GM23338 (cell line): Measurements from ENCODE around the gene SNRPA. TPM values are rescaled to one million over a fixed set of nuclear protein-coding genes. Genes with fewer than 3 reads are reported as not detected.
A peak's percentile ranks its signal among the peaks of the same experiment; 100 is the strongest.

Experiments
- ATAC-seq: fragments of 200-7000 bp; cut with Tn5 transposase; 3 replicates; pipeline ENCODE4 v1.9.1; 2020
- DNase-seq: peaks from one replicate; pipeline ENCODE4 v3.0.0-alpha.2; 2015; ENCODE audit warnings: low spot score
- H2AFZ ChIP-seq: fragments of 200-600 bp; sonication (generic); 2 replicates; pipeline ENCODE4 v1.8.0; 2016; ENCODE audit warnings: antibody characterized with exemption, mild to moderate bottlenecking, moderate library complexity
- H3F3A ChIP-seq: fragments of 200-600 bp; sonication (generic); replicated peaks from 2 replicates; pipeline ENCODE4 v1.8.0; 2017; ENCODE audit warnings: antibody characterized with exemption, mixed run types, low read depth
- H3K27ac ChIP-seq: fragments of 200-600 bp; sonication (generic); 2 replicates; pipeline ENCODE4 v1.6.1; 2016; ENCODE audit warnings: low read depth
- H3K27me3 ChIP-seq: fragments of 200-600 bp; sonication (generic); 2 replicates; pipeline ENCODE4 v1.8.0; 2016; ENCODE audit warnings: mild to moderate bottlenecking, mixed run types, moderate library complexity; ENCODE audit not compliant: insufficient read depth
- H3K36me3 ChIP-seq: fragments of 200-600 bp; sonication (generic); 2 replicates; pipeline ENCODE4 v1.8.0; 2016; ENCODE audit warnings: mild to moderate bottlenecking; ENCODE audit not compliant: insufficient read depth
- H3K4me1 ChIP-seq: fragments of 200-600 bp; sonication (generic); 2 replicates; pipeline ENCODE4 v1.8.0; 2016; ENCODE audit warnings: mild to moderate bottlenecking, moderate library complexity; ENCODE audit not compliant: insufficient read depth
- H3K4me2 ChIP-seq: fragments of 200-600 bp; sonication (generic); 2 replicates; pipeline ENCODE4 v1.7.1; 2017; ENCODE audit warnings: mixed run types
- H3K4me3 ChIP-seq: fragments of 200-600 bp; sonication (generic); 2 replicates; pipeline ENCODE4 v1.6.1; 2016; ENCODE audit warnings: mixed run types
- H3K79me2 ChIP-seq: fragments of 200-600 bp; sonication (generic); replicated peaks from 2 replicates; pipeline ENCODE4 v1.8.0; 2017; ENCODE audit warnings: mild to moderate bottlenecking; ENCODE audit not compliant: insufficient read depth
- H3K9me2 ChIP-seq: fragments of 200-600 bp; sonication (generic); 2 replicates; pipeline ENCODE4 v1.8.0; 2017; ENCODE audit not compliant: insufficient read depth
- H4K20me1 ChIP-seq: fragments of 200-600 bp; sonication (generic); replicated peaks from 2 replicates; pipeline ENCODE4 v1.8.0; 2017; ENCODE audit warnings: mild to moderate bottlenecking; ENCODE audit not compliant: insufficient read depth
- H3K27ac Mint-ChIP-seq: 2 replicates; pipeline ENCODE4 v1.8.0; 2020; ENCODE audit warnings: inconsistent platforms, mild to moderate bottlenecking, moderate library complexity, mixed read lengths
- H3K27me3 Mint-ChIP-seq: 3 replicates; pipeline ENCODE4 v1.8.0; 2022; ENCODE audit warnings: low read depth, mild to moderate bottlenecking, moderate library complexity, mixed read lengths, inconsistent platforms; ENCODE audit not compliant: insufficient read depth, poor library complexity
- H3K36me3 Mint-ChIP-seq: 3 replicates; pipeline ENCODE4 v1.8.0; 2021; ENCODE audit warnings: low read depth, mild to moderate bottlenecking, inconsistent platforms, moderate library complexity, mixed read lengths
- H3K4me1 Mint-ChIP-seq: 3 replicates; pipeline ENCODE4 v1.8.0; 2020; ENCODE audit warnings: mild to moderate bottlenecking, inconsistent platforms, mixed read lengths
- H3K4me3 Mint-ChIP-seq: 3 replicates; pipeline ENCODE4 v1.8.0; 2021; ENCODE audit warnings: moderate library complexity, mild to moderate bottlenecking, inconsistent platforms, mixed read lengths
- H3K9me3 Mint-ChIP-seq: 3 replicates; pipeline ENCODE4 v1.8.0; 2020; ENCODE audit warnings: moderate library complexity, mild to moderate bottlenecking, inconsistent platforms, mixed read lengths
- CREB1 ChIP-seq: fragments of 250-450 bp; sonication (Bioruptor Pico); IDR thresholded peaks from 2 replicates; pipeline ENCODE4 v1.5.0; 2020; ENCODE audit warnings: low read depth, mild to moderate bottlenecking, moderate library complexity
- EZH2phosphoT487 ChIP-seq: fragments of 200-600 bp; sonication (generic); IDR thresholded peaks from one replicate; pipeline ENCODE4 v1.8.1; 2018; ENCODE audit warnings: antibody characterized with exemption; ENCODE audit not compliant: unreplicated experiment
- JUNB ChIP-seq: IDR thresholded peaks from one replicate; pipeline ENCODE4 v1.6.1; 2016; ENCODE audit warnings: antibody characterized with exemption; ENCODE audit not compliant: unreplicated experiment
- ZNF114 ChIP-seq: fragments of 250-450 bp; sonication (Bioruptor Pico); IDR thresholded peaks from 2 replicates; pipeline ENCODE4 v1.5.0; 2020; ENCODE audit warnings: mild to moderate bottlenecking, moderate library complexity
- ZNF331 ChIP-seq: fragments of 250-450 bp; sonication (Bioruptor Pico); IDR thresholded peaks from 2 replicates; pipeline ENCODE4 v1.5.0; 2020; ENCODE audit warnings: low read depth, mild to moderate bottlenecking, moderate library complexity
- polyA plus RNA-seq: library from polyadenylated mRNA; unstranded; fragments of >200 nt; fragmentation: Nextera tagmentation; extraction: Ambion mirVana; gene quantifications from 2 replicates; pipeline ENCODE4 v1.2.1, GENCODE V29; 2016
- total RNA-seq: library from RNA; depleted of rRNA; stranded (reverse); fragments of >200 nt; shearing (Covaris generic); gene quantifications from 2 replicates; pipeline ENCODE4 v1.2.3, GENCODE V29; 2014
- TF ChIP-seq, protein P1 (sequence below): IDR thresholded peaks from one replicate; pipeline ENCODE4 v1.6.1; 2018; ENCODE audit warnings: antibody characterized with exemption; ENCODE audit not compliant: unreplicated experiment
- TF ChIP-seq, protein P2 (sequence below): fragments of 250-450 bp; sonication (Bioruptor Pico); IDR thresholded peaks from 2 replicates; pipeline ENCODE4 v1.5.0; 2020; ENCODE audit warnings: mild to moderate bottlenecking, moderate library complexity
- TF ChIP-seq, protein P3 (sequence below), 2 experiments: fragments of 200-600 bp in 1 of 2; sonication (generic) in 1 of 2; conservative IDR thresholded peaks; 2 replicates each; pipeline versions ENCODE4 v1.5.1 to v1.6.1; 2016 to 2017; ENCODE audit warnings: antibody characterized with exemption in 2 of 2, low read depth in 2 of 2, mild to moderate bottlenecking in 2 of 2, moderate library complexity in 1 of 2
- TF ChIP-seq, protein P4 (sequence below): IDR thresholded peaks from 2 replicates; pipeline ENCODE4 v1.6.1; 2016; ENCODE audit warnings: antibody characterized with exemption

SNRPA gene
- total and polyA plus RNA-seq, 2 experiments from 2014 or later = 295 to 326 TPM

DNA sequence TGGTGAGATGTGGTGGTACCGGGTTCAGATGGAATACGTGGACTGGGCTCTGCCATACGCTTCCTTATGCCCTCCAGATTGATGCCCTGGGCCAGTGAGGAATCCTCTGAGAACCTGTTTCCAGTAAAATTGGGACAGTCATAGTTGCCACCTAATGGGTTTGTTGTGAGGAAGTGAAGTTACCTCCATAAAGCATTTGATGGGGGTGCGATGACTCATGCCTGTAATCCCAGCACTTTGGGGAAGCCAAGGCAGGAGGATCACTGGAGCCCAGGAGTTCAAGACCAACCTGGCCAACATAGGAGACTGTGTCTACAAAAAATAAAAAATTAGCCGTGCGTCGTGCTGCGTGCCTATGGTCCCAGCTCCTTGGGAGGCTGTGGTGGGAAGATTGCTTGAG, 4.8 kb downstream of the SNRPA start (continued):
- TF ChIP-seq, protein P1, sequence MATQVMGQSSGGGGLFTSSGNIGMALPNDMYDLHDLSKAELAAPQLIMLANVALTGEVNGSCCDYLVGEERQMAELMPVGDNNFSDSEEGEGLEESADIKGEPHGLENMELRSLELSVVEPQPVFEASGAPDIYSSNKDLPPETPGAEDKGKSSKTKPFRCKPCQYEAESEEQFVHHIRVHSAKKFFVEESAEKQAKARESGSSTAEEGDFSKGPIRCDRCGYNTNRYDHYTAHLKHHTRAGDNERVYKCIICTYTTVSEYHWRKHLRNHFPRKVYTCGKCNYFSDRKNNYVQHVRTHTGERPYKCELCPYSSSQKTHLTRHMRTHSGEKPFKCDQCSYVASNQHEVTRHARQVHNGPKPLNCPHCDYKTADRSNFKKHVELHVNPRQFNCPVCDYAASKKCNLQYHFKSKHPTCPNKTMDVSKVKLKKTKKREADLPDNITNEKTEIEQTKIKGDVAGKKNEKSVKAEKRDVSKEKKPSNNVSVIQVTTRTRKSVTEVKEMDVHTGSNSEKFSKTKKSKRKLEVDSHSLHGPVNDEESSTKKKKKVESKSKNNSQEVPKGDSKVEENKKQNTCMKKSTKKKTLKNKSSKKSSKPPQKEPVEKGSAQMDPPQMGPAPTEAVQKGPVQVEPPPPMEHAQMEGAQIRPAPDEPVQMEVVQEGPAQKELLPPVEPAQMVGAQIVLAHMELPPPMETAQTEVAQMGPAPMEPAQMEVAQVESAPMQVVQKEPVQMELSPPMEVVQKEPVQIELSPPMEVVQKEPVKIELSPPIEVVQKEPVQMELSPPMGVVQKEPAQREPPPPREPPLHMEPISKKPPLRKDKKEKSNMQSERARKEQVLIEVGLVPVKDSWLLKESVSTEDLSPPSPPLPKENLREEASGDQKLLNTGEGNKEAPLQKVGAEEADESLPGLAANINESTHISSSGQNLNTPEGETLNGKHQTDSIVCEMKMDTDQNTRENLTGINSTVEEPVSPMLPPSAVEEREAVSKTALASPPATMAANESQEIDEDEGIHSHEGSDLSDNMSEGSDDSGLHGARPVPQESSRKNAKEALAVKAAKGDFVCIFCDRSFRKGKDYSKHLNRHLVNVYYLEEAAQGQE = no peak

DNA sequence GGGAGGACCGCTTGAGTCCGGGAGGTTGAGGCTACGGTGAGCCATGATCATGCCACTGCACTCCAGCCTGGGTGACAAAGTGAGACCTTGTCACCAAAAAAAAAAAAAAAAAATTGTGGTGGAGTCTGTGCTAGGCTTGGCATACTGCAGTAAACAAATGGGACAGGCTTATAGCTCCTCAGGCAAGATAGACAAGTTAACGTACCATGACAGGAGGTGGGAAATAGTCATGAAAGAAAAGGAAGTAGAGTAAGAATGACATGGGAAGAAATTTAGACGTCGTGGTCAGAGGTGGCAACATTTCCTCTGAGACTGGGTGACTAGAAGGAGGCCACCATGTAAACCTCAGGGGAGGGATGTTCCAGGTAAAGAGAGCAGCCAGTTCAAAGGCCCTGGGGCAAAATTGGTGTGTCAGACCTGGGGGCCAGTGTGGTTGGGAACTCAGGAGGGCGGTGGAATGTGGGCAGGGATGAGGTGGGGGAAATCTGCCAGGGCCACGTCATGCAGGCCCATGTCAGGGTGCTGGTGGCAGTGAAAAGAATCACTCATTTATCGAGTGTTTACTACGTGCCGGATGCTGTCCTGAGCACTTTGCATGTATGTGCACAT, 5.6 kb downstream of the SNRPA start:
- no peak for ATAC-seq
- no peaks in the 10 kb centered on the region for H3K27me3 ChIP-seq
- TF ChIP-seq EZH2phosphoT487 = no peak
- TF ChIP-seq ZNF114 = no peak
- TF ChIP-seq, protein P2, sequence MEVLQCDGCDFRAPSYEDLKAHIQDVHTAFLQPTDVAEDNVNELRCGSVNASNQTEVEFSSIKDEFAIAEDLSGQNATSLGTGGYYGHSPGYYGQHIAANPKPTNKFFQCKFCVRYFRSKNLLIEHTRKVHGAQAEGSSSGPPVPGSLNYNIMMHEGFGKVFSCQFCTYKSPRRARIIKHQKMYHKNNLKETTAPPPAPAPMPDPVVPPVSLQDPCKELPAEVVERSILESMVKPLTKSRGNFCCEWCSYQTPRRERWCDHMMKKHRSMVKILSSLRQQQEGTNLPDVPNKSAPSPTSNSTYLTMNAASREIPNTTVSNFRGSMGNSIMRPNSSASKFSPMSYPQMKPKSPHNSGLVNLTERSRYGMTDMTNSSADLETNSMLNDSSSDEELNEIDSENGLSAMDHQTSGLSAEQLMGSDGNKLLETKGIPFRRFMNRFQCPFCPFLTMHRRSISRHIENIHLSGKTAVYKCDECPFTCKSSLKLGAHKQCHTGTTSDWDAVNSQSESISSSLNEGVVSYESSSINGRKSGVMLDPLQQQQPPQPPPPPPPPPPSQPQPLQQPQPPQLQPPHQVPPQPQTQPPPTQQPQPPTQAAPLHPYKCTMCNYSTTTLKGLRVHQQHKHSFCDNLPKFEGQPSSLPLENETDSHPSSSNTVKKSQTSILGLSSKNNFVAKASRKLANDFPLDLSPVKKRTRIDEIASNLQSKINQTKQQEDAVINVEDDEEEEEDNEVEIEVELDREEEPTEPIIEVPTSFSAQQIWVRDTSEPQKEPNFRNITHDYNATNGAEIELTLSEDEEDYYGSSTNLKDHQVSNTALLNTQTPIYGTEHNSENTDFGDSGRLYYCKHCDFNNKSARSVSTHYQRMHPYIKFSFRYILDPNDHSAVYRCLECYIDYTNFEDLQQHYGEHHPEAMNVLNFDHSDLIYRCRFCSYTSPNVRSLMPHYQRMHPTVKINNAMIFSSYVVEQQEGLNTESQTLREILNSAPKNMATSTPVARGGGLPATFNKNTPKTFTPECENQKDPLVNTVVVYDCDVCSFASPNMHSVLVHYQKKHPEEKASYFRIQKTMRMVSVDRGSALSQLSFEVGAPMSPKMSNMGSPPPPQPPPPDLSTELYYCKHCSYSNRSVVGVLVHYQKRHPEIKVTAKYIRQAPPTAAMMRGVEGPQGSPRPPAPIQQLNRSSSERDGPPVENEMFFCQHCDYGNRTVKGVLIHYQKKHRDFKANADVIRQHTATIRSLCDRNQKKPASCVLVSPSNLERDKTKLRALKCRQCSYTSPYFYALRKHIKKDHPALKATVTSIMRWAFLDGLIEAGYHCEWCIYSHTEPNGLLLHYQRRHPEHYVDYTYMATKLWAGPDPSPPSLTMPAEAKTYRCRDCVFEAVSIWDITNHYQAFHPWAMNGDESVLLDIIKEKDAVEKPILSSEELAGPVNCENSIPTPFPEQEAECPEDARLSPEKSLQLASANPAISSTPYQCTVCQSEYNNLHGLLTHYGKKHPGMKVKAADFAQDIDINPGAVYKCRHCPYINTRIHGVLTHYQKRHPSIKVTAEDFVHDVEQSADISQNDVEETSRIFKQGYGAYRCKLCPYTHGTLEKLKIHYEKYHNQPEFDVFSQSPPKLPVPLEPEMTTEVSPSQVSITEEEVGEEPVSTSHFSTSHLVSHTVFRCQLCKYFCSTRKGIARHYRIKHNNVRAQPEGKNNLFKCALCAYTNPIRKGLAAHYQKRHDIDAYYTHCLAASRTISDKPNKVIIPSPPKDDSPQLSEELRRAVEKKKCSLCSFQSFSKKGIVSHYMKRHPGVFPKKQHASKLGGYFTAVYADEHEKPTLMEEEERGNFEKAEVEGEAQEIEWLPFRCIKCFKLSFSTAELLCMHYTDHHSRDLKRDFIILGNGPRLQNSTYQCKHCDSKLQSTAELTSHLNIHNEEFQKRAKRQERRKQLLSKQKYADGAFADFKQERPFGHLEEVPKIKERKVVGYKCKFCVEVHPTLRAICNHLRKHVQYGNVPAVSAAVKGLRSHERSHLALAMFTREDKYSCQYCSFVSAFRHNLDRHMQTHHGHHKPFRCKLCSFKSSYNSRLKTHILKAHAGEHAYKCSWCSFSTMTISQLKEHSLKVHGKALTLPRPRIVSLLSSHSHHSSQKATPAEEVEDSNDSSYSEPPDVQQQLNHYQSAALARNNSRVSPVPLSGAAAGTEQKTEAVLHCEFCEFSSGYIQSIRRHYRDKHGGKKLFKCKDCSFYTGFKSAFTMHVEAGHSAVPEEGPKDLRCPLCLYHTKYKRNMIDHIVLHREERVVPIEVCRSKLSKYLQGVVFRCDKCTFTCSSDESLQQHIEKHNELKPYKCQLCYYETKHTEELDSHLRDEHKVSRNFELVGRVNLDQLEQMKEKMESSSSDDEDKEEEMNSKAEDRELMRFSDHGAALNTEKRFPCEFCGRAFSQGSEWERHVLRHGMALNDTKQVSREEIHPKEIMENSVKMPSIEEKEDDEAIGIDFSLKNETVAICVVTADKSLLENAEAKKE = no peak
- TF ChIP-seq JUNB = no peak
- TF ChIP-seq CREB1 (CRISPR knock-in tag) = no peak
- TF ChIP-seq, protein P3, sequence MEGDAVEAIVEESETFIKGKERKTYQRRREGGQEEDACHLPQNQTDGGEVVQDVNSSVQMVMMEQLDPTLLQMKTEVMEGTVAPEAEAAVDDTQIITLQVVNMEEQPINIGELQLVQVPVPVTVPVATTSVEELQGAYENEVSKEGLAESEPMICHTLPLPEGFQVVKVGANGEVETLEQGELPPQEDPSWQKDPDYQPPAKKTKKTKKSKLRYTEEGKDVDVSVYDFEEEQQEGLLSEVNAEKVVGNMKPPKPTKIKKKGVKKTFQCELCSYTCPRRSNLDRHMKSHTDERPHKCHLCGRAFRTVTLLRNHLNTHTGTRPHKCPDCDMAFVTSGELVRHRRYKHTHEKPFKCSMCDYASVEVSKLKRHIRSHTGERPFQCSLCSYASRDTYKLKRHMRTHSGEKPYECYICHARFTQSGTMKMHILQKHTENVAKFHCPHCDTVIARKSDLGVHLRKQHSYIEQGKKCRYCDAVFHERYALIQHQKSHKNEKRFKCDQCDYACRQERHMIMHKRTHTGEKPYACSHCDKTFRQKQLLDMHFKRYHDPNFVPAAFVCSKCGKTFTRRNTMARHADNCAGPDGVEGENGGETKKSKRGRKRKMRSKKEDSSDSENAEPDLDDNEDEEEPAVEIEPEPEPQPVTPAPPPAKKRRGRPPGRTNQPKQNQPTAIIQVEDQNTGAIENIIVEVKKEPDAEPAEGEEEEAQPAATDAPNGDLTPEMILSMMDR (conservative IDR thresholded peaks at IDR 0.05; ENCODE audit: low read depth in 2 of 2) = no peak
- TF ChIP-seq, protein P4, sequence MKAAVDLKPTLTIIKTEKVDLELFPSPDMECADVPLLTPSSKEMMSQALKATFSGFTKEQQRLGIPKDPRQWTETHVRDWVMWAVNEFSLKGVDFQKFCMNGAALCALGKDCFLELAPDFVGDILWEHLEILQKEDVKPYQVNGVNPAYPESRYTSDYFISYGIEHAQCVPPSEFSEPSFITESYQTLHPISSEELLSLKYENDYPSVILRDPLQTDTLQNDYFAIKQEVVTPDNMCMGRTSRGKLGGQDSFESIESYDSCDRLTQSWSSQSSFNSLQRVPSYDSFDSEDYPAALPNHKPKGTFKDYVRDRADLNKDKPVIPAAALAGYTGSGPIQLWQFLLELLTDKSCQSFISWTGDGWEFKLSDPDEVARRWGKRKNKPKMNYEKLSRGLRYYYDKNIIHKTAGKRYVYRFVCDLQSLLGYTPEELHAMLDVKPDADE = no peak
- no peak for TF ChIP-seq ZNF331 (CRISPR knock-in tag)

More for the DNA sequence above, 5.6 kb downstream of the SNRPA start:
- Histone ChIP-seq H3K4me3 (no peak overlapping the region), H3K4me1 (peaks cover 17% of the 10 kb centered on the region; the same call in 1 of the 2 replicates), H4K20me1 (peaks cover 71% of the 10 kb centered on the region), H3K27ac (no peak overlapping the region), H2AFZ (no peak overlapping the region), H3K4me2 (no peak overlapping the region), H3K36me3 (peaks cover 57% of the 10 kb centered on the region), H3K79me2 (peaks cover 83% of the 10 kb centered on the region), H3F3A (peaks cover 36% of the 10 kb centered on the region), H3K9me2 (no peaks in the 10 kb centered on the region)
- no peaks in the 10 kb centered on the region; the same call in 2 of the 3 replicates for H3K9me3 Mint-ChIP-seq
- H3K27me3 Mint-ChIP-seq = peaks cover 8% of the 10 kb centered on the region
- H3K4me3 Mint-ChIP-seq = no peak overlapping the region
- no peak for DNase-seq
- H3K4me1 Mint-ChIP-seq = peaks cover 18% of the 10 kb centered on the region
- H3K36me3 Mint-ChIP-seq = peaks cover 93% of the 10 kb centered on the region
- H3K27ac Mint-ChIP-seq = peak overlapping the region; percentile 9; the same call in 1 of the 2 replicates
